Activated gamma-delta T cell treated with Interleukin-2 at 50 U/mL for 16 hours (primary cell): ENCODE results near the gene YKT6.
"Not testable (repeated sequence)": the region's sequence is repeated elsewhere in the genome, so short reads cannot be mapped to it uniquely, and the experiment has no call there.

Experiments used
- DNase-seq: peaks from one replicate; pipeline ENCODE4 v3.0.0-alpha.2; 2020

The YKT6 gene

DNA sequence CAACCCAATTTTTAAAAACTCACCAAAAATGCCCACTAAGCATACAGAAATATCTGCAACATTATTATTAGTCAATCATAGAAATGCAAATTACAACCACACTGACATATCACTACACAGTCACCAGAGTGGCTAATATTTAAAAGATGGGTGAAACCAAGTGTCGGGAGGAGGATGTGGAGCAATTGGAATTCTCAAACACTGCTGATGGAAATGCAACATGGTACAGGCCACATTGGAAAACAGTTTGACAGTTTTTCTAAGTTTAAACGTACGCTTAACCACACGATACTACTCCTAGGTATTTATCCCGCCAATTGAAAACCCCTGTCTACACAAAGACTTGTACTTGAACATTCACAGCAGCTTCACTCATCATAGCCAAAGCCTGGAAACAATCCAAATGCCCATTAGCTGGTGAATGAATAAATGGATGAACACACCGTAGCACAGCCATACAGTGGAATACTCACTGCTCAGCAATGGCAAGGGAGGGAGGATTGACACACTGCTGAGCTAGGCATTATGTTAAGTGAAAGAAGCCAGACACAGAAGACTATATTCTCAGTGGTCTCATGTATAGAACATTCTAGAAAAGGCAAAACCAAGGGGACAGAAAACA is 27.9 kb upstream of the YKT6 start:
- no peak for DNase-seq

DNA sequence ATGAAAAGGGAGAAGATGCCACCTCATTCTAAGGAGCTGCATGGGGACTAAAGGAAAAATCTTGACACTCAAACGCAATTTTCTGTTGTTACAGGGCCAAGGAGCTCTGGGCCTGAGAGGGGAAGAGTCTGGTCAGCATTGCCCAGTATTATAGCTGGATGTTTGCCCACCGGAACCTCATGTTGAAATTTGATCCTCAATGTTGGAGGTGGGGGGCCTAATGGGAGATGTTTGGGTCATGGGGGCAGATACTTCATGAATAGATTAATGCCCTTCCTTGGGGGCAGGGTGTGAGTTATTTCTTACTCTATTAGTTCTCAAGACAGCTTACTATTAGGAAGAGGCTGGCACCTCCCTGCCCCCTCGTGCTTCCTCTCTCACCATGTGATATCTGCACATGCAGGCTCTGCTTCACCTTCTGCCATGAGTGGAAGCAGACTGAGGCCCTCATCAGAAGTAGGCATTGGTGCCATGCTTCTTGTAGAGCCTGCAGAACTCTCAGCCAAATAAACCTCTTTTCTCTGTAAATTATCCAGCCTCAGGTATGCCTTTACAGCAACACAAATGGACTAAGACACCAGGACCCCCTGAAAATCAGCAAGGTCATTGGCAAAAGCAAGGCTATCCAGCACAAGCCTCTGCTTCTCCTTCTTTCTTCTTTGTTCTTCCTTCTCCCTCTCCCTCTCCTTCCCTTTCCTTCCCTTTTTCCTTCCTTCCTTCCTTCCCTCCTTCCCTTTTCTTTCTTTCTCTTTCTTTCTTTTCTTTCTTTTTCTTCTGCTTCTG is 26.7 kb upstream of the YKT6 start:
- DNase-seq: no peak

DNA sequence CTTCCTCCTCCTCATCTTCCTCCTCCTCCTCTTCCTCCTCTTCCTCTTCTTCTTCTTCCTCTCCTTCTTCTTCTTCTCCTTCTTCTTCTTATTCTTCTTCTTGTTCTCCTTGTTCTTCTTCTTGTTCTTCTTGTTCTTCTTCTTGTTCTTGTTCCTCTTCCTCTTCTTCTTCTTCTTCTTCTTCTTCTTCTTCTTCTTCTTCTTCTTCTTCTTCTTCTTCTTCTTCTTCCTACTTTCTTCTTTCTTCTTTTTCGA is 26.2 kb upstream of the YKT6 start:
- DNase-seq: not testable (repeated sequence)

DNA sequence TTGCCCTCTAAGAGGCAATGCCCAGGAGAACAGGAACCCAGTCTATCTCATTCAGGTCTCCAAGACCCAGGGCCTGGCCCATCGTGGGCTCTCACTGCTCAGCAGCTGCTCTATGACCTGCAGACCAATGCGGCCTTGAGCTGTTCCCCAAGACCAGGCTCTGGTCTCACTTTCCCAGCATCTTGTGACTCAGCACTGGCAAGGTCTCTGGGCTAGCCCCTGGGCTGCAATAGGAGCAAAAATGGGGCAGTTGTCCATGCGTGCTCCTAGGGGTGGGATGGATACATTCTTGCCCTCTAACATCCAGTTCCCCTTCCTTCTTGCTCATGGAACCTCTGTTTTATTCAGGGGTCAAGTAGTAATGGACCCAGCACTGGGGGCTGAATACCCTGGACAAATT is 25.0 kb upstream of the YKT6 start:
- DNase-seq: no peak

DNA sequence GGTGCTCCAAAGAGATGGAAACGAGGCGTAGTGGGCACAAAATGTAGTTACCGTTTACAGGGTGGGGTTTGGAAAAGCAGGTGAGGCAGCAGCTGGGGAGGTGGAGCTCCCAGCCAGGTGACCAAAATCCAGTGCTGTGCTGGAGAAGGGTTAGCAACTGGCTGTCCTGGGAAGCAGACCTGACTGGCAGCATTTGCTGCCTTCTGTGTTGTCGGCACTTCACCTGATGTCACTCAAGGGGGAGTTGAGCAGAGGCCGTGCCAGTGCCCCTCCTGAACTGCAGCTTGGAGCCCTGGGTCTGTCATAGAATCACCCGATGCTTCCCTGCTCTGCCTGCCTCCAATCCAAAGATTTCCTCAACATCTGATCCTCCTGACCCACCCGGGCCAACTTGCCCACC is 24.3 kb upstream of the YKT6 start:
- DNase-seq: no peak

DNA sequence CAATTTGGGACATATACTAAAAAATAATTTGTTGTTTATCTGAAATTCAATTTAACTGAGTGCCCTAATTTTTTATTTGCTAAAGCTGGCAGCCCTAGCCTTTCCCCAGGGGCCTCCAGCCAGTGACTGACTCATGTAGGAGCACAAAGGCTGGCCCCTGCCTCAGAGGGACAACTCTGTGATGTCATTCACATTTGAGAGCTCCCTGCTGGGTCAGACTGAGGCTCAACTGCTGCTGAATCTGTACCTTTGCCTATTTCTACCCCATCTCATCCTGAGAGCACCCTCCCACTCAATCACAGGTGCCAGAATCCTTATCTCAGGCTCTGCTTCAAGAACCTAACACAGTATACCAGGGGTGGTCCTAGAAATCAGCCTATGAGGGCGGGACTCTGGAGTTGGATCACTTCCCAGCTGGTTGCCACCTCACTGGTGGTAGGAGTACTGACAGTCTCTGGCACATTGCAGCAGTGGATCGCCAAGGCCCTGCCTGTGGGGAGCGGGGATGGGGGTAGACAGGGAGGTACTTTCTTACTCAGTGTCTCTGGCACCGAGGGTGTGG is 23.1 kb upstream of the YKT6 start:
- DNase-seq: no peak

DNA sequence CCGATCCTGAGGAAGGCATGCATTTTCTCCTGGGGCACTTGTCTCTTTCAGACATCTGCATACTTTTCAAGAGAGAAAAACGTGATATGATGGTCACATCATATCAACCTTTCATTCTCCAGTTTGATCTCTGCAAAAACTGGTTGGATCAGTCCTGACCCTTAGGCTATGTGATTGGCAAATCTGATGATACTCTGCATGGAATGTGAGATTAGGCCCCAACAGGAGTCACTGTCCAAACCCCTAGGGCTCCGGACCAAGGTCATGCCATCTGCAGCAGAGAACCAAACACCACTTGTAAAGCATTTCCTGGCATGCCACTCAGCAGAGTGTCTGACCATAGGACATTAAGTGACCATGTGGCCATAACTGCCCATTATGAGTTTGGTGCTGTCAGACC is 20.1 kb upstream of the YKT6 start:
- no peak for DNase-seq

DNA sequence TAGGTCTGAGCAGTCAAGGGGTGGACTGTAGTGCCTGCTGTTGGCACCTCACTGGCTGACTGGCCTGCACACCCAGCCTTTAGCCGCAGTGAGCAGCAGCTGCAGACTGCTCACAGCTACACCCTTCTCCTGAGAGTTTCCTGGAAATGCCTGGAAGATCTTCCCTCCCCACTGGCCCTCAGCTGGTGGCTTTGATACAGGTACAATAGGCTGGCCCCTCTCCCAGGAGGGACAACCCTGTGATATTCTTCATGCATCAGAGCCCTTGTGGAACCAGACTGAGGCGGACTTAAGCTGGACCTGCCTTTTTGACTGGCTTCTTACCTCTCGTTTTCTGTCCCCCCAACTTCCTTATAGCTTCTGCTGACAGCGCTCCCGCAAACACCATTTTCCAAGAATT is 18.0 kb upstream of the YKT6 start:
- no peak for DNase-seq

DNA sequence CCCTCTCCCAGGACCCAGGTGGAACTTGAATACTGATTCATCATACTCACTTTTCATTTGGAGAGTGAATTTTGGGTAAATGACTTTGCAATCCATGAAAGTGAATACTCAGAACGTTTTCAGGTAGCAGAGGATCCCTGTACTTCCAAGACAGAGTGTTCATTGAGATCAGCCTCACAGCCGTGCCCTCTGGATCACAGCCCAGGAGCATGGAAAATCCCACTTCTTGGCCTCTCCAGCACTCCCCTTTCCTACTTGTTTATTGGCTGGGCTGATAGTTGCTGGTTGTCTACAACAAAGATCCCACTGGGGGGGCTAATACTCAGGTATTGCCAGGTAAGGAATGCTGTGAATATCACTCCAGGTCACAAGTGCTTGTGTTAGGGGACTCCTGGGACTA is 17.4 kb upstream of the YKT6 start:
- no peak for DNase-seq

DNA sequence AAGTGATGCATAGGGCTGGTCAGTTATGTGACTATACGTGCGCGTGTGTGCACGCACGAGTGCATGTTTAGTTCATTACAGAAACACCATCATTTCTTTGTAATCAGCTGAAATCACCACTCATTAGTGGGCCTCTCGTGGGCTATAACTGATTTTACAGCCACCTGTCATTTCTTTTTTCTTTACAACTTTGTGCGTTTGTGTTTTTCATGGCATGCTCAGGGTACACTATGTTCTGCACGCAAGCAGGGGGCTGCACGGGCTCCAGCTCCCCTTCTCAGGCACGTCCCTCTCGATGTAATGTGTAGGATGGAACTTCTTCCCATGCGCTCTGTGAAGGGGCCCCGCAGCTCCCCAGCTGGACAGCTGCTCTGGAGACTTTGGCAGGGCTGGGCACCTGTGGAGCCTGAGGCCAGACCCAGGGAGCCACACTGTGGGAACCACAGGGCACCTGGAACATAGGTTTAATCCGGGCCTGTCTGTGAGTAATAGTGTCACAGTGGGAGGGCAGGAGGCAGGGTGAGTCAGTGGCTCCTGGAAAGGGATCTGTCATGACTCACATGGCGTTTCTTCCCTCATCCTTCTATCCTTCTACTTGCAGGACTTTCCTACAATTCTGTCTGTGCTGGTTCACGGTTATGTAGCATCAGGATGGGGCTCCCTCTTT is 16.4 kb upstream of the YKT6 start:
- no peak for DNase-seq

DNA sequence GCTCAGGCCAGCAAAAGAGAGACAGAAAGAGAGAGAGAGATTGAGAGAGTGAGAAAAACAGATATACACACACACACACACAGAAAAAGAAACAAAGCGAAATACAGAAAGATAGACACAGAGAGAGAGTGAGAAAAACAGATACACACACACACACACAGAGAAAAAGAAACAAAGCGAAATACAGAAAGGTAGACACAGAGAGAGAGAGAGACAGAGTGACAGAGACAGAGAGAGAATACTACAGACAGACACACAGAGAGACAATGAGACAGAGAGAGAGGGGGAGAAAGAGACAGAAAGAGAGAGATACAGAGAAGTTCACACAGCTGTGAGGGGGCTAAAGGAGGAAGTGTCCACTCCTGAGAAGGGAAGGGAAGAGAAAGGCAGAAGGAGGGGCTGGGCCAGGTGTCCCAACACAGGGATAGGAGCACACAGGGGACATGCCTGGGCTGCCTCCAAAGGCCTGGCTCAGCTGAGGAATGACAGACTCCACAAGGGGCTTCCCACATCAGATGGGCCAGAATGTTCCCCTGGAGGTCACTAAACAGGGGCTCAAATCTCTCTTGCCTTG is 15.8 kb upstream of the YKT6 start:
- no peak for DNase-seq

DNA sequence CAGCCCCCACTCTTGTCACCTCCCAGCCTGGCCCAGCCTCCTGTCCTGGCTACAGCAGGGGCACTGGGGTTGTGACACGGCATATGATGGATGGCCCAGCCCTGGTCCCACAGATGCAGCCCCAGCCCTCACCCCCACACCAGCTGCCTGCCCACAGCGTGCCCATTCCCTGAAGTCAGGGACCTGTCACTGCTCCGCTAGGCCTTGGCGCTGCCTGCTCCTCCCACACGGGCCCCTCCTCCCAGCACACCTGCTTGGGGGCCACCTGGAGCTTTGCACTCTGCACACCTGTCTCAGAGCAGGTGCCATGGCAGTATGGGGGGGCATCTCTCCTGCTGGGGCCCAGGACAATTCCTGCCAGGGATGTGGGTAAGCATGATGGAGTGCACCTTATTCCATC is 15.0 kb upstream of the YKT6 start:
- no peak for DNase-seq

DNA sequence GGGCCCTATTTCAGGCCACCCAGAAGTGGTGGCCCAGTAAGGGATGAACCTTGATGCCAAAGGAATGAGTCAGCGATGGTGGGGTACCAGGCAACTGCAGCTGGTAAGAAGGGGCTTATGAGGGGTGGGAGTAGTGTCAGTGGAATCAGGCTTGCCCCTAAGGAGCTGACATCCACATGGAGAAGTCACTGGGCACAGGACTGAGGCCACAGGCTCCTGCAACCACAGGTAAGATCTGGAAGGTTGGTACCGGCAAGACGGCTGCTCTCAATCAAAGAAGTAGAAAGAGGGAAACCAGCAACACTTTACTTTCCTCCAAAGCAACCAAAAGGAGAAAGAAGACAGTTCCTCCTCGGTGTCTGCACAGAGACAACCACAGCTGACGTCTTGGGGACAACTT is 14.0 kb upstream of the YKT6 start:
- DNase-seq: no peak

DNA sequence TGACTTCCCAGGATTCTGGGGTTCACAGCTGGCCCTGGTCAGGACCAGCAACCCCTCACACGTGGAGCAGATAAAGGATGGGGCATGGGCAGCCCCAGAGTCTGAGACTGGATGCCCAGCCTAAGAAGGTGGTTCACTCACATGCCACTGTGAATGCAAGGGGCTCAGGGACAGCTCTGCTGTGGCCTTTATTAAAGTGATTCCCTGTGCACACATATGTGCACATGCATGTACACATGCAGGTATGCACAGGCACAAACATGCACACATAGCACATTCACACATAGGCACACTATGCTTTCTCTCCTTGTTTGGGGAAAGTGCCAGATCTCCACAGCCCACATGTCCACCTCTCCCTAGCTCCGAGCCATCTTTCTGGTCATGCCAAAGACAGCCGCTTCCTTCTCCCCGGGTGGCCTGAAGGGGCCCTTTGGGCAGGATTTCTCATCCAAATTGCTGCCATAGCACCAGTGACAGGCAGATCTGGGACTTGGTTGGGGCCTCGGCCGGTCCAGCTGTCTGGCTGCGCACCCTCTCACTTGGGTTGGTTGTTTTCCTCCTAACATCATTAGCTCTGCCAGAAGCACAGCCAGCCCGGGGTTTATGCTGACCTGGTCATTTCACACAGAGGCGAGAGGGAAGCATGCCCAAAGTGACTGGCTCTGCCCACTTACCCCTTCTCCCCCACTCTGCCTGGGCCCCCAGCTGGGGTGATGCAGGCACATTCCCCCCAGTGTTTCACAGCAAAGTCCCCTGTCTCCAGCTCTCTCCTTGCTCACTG is 13.0 kb upstream of the YKT6 start:
- DNase-seq: no peak

DNA sequence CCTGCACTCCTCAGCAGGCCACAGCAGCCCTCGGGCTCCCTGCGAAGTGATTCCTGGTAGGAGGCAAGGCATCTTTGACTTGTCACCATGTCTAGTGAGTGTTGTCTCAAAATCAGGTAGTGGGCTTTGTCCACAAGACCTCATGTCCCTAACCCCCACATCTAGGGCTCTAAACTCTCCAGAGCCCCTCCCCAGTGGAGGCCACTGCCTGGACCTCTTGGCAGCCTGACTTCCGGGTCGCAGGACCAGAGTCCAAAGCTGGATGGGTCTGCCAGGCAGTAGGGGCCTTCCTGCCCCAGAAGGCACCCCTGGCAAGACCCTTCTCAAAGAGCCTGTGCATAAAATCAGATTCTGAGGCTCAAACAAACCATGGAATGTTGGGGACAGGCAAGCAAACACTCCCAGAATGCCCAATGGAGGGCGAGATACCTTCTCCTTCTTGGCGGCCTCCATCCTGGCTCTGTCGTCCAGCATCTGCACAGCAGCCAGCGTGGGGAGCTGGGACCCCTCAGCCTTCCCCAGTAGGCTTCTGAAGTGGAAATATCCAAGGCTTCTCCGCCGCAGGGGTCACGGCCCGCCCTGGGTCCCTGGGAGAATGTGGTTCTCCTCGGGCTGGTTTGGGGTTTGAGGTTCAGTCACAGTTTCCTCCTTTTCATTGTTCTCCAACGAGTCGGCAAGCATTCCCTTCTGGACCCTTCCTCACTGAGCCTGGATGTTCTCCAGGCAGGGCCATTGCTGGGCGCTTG is 12.1 kb upstream of the YKT6 start:
- DNase-seq: no peak

DNA sequence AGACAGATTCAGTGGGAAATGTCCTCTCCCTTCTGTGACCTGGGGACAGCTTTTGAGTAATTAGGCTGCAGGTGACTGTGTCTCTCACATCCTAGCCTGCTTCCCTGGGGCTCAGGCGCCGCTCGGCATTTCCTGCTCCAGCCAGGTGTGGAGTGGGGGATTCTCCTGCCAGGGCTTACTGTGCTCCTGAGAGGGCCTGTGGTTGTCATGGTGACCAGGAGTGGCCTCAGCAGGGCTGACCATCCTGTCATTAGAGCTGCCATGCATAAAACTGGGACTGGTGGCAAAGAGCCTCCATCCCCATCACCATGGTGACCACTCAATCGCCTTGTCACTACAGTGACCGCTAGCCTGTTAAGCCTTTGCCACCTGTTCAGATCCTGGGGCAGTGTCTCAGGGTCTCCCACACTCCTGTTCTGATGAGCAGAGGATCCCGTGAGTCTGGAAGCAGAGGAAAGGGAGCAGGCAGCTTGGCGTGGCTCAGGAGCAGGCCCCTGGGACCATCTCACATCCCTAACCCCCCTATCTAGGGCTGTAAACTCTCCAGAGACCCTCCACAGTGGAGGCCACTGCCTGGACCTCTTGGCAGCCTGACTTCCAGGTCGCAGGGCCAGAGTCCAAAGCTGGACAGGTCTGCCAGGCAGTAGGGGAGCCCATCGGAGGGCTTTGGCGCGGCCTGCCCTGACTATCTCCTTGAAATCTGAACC is 11.3 kb upstream of the YKT6 start, which contains the start of gene GCK:
Gene GCK (minus strand): TSS at position 154 of the 707 bp plus-strand sequence. CDS start 486 bp downstream, outside the sequence.
- no peak for DNase-seq

DNA sequence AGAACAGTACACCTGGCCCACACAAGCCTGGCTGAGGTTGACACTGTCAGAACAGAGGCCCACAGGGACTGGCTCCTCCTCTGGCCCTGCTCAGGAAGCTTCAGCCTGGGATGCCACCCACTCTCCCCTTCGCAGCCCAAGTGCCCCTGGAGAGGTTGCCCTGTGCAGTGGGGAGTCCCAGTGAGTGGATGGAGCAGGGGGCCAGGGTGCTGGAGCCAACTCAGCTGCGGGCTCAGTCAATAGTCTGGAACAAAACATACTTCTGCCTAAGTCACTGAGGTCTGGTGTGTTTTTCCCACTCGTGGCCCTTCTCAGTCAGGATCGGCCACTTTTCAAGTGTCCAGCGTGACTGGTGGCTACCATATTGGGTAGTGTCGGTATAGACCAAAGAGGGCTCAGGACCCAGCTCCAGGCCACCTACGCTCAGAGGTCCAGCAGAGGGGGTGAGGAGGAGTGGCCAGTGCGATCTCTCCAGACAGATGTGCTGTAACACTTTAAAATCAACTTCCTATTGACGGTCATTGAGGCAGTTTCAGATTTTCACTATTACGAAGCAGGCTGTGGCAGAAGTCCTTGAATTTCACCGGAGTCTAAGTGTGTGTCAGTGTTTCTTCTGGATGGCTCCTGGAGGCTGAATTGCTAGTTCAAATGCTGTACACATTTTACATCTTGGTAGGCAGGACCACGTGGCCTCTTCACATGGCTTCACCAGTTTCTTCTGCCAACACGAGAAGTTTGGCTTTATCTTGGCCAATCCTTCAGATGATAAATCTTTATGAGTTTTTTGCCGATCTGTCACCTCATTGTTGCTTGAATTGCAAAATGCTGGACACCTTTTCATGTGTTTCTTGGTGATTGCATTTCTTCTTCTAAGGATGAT is 10.5 kb upstream of the YKT6 start:
- no peak for DNase-seq

DNA sequence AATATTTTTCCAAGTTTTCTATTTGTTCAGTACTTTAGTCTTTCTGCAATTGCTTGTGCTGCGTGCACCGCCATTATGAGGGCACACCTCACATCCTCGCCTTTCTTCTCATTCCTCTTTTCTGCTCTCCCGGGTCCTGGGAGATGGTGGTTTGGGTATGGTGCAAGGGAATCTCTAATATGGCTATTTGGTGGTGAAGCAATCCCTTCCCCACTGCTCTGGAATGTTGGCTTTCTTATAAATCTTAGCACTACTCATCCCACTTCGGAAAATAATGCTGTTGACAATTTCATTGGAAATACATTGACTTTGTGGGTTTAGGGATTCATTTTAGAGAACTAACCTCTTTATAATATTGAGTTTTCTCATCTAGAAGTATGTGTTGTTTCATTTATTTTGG is 9.6 kb upstream of the YKT6 start:
- DNase-seq: no peak

DNA sequence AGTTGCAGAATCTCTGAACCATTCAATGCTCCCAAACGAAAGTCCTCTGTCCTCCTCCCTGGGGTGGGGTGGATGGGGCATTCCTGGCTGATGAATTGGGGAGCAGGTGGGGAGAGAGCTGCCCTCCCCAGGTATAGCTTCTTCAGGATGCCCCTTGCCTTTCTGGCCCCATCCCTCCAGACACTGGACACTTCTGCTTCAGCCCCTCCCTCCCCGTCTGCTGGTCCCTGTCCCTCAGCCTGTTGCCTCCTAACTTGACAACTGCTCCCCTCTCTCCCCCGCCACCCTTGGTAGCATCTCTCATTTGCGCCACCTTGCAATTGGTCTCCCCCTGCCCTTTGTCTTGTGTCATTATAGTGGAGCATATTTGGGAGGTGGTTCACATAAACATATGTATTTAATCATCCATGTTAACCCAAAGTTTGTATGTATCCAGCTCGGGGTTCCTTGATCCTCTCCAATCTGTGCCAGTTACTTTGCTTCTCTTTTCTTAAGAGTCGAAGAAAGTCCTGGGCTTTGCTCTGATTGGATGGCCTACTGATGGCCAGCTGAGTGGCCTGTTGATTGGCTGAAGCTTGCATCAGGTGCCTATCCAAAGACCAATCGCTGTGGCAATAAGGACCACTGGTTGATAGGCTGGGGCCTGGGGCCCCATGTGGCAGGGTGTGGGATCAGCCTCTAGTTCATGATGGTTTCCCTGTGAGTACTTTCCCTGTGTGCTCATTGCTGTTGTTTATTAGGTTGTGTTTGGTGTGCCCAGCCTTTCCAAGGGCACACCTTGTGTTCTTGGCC is 7.6 kb upstream of the YKT6 start:
- DNase-seq: no peak

DNA sequence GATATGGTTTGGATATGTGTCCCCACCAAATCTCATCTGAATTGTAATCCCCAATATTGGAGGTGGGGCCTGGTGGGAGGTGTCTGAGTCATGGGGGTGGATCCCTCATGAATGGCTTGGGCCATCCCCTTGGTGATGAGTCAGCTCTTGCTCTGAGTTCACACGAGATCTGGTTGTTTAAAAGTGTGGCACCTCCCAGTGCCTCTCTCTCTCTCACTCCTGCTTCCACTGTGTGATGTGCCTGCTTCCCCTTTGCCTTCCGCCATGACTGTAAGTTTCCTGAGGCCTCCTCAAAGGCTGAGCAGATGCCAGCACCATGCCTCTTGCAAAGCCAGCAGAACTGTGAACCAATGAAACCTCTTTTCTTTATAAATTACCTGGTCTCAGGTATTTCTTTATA is 6.7 kb upstream of the YKT6 start:
- DNase-seq: no peak
